HL-60 (cell line): ENCODE data around the gene SLC35A4.

ENCODE experiments used
- DNase-seq, 2 experiments: peaks; one replicate each; pipeline ENCODE4 v3.0.0-alpha.2; 2010 to 2020; ENCODE audit warnings: low read depth in 1 of 2, low spot score in 1 of 2
- H3K27ac ChIP-seq: fragments of 250-450 bp; sonication (Bioruptor Pico); replicated peaks from 2 replicates; pipeline ENCODE4 v1.5.1; 2020; ENCODE audit warnings: mild to moderate bottlenecking, moderate library complexity
- H3K27me3 ChIP-seq: fragments of 250-450 bp; sonication (Bioruptor Pico); 2 replicates; pipeline ENCODE4 v1.5.1; 2021; ENCODE audit warnings: mild to moderate bottlenecking, moderate library complexity; ENCODE audit not compliant: insufficient read depth, poor library complexity, severe bottlenecking
- H3K4me3 ChIP-seq: replicated peaks from 2 replicates; pipeline ENCODE4 v1.5.1; 2011; ENCODE audit warnings: mild to moderate bottlenecking, control low read depth, low read length; ENCODE audit not compliant: insufficient read depth
- GABPA ChIP-seq: IDR thresholded peaks from 2 replicates; pipeline ENCODE4 v1.6.1; 2012; ENCODE audit warnings: low read depth
- POLR2AphosphoS5 ChIP-seq: IDR thresholded peaks from 2 replicates; pipeline ENCODE4 v1.6.1; 2012; ENCODE audit warnings: low read depth
- SPI1 ChIP-seq: IDR thresholded peaks from 2 replicates; pipeline ENCODE4 v1.6.1; 2012; ENCODE audit warnings: low read depth, mild to moderate bottlenecking, borderline replicate concordance
- TF ChIP-seq, protein P1 (sequence below): IDR thresholded peaks from one replicate; pipeline ENCODE4 v1.5.1; 2011; ENCODE audit warnings: low read length, control low read depth, inconsistent platforms; ENCODE audit not compliant: insufficient read depth
- TF ChIP-seq, protein P2 (sequence below): IDR thresholded peaks from 2 replicates; pipeline ENCODE4 v1.6.1; 2012; ENCODE audit warnings: low read depth; ENCODE audit not compliant: insufficient replicate concordance

SLC35A4 gene

DNA sequence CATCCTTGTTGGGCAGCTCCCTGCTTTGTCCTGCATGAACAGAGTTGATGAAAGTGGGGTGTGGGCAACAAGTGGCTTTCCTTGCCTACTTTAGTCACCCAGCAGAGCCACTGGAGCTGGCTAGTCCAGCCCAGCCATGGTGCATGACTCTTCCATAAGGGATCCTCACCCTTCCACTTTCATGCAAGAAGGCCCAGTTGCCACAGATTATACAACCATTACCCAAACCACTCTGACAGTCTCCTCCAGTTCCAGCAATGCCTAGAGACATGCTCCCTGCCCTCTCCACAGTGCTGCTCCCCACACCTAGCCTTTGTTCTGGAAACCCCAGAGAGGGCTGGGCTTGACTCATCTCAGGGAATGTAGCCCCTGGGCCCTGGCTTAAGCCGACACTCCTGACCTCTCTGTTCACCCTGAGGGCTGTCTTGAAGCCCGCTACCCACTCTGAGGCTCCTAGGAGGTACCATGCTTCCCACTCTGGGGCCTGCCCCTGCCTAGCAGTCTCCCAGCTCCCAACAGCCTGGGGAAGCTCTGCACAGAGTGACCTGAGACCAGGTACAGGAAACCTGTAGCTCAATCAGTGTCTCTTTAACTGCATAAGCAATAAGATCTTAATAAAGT is 3.9 kb downstream of the SLC35A4 start:
- no peak overlapping the region for H3K4me3 ChIP-seq
- no peaks in the 10 kb centered on the region for H3K27me3 ChIP-seq
- no peak for DNase-seq
- TF ChIP-seq, protein P1, sequence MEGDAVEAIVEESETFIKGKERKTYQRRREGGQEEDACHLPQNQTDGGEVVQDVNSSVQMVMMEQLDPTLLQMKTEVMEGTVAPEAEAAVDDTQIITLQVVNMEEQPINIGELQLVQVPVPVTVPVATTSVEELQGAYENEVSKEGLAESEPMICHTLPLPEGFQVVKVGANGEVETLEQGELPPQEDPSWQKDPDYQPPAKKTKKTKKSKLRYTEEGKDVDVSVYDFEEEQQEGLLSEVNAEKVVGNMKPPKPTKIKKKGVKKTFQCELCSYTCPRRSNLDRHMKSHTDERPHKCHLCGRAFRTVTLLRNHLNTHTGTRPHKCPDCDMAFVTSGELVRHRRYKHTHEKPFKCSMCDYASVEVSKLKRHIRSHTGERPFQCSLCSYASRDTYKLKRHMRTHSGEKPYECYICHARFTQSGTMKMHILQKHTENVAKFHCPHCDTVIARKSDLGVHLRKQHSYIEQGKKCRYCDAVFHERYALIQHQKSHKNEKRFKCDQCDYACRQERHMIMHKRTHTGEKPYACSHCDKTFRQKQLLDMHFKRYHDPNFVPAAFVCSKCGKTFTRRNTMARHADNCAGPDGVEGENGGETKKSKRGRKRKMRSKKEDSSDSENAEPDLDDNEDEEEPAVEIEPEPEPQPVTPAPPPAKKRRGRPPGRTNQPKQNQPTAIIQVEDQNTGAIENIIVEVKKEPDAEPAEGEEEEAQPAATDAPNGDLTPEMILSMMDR, result no peak
- TF ChIP-seq POLR2AphosphoS5, result no peak
- TF ChIP-seq, protein P2, sequence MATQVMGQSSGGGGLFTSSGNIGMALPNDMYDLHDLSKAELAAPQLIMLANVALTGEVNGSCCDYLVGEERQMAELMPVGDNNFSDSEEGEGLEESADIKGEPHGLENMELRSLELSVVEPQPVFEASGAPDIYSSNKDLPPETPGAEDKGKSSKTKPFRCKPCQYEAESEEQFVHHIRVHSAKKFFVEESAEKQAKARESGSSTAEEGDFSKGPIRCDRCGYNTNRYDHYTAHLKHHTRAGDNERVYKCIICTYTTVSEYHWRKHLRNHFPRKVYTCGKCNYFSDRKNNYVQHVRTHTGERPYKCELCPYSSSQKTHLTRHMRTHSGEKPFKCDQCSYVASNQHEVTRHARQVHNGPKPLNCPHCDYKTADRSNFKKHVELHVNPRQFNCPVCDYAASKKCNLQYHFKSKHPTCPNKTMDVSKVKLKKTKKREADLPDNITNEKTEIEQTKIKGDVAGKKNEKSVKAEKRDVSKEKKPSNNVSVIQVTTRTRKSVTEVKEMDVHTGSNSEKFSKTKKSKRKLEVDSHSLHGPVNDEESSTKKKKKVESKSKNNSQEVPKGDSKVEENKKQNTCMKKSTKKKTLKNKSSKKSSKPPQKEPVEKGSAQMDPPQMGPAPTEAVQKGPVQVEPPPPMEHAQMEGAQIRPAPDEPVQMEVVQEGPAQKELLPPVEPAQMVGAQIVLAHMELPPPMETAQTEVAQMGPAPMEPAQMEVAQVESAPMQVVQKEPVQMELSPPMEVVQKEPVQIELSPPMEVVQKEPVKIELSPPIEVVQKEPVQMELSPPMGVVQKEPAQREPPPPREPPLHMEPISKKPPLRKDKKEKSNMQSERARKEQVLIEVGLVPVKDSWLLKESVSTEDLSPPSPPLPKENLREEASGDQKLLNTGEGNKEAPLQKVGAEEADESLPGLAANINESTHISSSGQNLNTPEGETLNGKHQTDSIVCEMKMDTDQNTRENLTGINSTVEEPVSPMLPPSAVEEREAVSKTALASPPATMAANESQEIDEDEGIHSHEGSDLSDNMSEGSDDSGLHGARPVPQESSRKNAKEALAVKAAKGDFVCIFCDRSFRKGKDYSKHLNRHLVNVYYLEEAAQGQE, result no peak
- no peak for TF ChIP-seq GABPA
- TF ChIP-seq SPI1, result no peak
- H3K27ac ChIP-seq, result no peak overlapping the region

DNA sequence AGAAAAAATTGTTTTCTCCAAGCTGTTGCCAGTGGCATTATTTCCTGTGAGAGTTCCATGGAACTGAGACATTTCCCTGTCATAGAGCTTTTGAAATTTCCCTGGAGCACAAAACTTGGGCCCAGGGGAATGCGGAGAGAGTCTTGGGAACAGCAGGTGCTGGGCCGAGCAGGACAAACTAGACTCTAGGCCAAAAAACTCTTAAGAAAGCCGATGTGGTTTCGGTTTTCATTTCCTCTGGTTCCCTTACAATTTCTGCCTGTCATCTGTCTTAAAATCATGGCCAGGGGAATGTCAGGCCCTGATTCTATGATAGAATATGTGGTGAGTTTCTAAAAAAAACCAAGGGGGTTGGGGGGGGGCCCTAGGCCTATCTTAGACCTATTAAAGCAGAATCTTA is 4.6 kb downstream of the SLC35A4 start:
- DNase-seq, result no peak
- Histone ChIP-seq H3K27me3 (no peaks in the 10 kb centered on the region), H3K4me3 (no peak overlapping the region), H3K27ac (no peak overlapping the region)
- TF ChIP-seq SPI1, result no peak
- TF ChIP-seq, protein P2, result no peak
- TF ChIP-seq POLR2AphosphoS5, result no peak
- TF ChIP-seq GABPA, result no peak
- TF ChIP-seq, protein P1, result no peak

DNA sequence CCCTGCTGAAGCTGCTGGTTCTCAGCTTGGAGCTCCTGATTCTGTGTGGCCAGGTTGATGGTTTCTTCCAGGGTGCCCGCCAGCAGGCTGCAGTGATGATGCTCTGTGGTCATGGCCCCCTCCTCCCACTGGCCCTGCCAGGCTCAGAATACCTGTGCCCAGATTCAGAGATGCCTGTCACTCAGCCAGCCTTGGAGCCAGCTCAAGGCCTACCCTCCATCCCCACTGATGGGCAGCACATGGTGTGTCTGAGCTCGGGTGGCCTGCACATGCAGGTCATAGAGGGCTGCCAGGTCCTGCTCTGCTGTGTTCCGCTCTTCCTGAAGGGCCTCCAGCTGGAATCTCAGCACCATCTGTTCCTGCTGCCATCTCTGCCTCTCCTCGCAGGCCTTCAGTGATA is 5.4 kb downstream of the SLC35A4 start:
- no peak for DNase-seq
- TF ChIP-seq, protein P2, result no peak
- TF ChIP-seq, protein P1, result no peak
- TF ChIP-seq GABPA (no peak), SPI1 (no peak), POLR2AphosphoS5 (no peak)
- Histone ChIP-seq H3K27me3 (no peaks in the 10 kb centered on the region), H3K27ac (no peak overlapping the region), H3K4me3 (no peak overlapping the region)
